Epithelial cell of esophagus (primary cell): ENCODE data around the gene CYP27B1.
A peak's percentile ranks its signal among the peaks of the same experiment; 100 is the strongest.

Source experiments
- DNase-seq: peaks from one replicate; pipeline ENCODE4 v3.0.0; 2010; ENCODE audit warnings: low read depth
- H3K4me3 ChIP-seq: 2 replicates; pipeline ENCODE4 v1.5.1; 2011; ENCODE audit warnings: mild to moderate bottlenecking, low read length, control low read depth
- TF ChIP-seq, protein P1 (sequence below): IDR thresholded peaks from 2 replicates; pipeline ENCODE4 v1.5.1; 2011; ENCODE audit warnings: low read depth, mild to moderate bottlenecking, low read length, control low read depth, inconsistent platforms; ENCODE audit not compliant: insufficient read depth; ENCODE audit errors: missing control alignments

The CYP27B1 gene

DNA sequence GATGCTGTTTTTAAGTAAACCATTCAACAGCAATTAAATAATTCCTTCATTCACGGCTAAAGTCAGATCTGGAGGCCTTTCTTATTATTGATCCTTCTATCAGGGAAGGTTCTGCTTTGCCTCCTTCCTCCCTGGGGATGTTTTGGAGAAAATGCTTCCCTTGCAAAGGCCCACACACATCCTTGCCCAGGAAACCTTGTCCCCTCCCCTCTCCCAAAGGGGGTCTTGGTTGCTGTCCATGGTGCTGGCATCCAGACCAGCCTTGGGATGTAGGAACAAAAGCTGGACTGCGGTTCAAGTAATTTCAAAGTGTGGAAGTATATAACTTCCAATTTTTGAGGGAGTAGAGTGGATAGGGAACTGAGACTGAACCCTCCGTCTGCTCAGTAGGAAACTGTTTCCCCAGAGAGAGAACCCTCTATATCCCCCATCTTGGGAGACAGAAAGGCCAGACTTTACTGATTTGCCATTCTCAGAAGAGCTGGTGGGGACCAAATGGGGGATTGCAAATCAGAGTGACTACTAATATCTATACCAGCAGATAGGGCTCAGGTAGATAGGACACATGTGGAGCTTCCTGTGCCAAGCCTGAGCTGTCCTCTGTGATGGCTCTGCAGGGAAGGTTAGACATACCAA lies 6.4 kb downstream of the CYP27B1 start:
- no peak for DNase-seq
- TF ChIP-seq, protein P1, sequence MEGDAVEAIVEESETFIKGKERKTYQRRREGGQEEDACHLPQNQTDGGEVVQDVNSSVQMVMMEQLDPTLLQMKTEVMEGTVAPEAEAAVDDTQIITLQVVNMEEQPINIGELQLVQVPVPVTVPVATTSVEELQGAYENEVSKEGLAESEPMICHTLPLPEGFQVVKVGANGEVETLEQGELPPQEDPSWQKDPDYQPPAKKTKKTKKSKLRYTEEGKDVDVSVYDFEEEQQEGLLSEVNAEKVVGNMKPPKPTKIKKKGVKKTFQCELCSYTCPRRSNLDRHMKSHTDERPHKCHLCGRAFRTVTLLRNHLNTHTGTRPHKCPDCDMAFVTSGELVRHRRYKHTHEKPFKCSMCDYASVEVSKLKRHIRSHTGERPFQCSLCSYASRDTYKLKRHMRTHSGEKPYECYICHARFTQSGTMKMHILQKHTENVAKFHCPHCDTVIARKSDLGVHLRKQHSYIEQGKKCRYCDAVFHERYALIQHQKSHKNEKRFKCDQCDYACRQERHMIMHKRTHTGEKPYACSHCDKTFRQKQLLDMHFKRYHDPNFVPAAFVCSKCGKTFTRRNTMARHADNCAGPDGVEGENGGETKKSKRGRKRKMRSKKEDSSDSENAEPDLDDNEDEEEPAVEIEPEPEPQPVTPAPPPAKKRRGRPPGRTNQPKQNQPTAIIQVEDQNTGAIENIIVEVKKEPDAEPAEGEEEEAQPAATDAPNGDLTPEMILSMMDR = no peak
- H3K4me3 ChIP-seq = no peak overlapping the region

DNA sequence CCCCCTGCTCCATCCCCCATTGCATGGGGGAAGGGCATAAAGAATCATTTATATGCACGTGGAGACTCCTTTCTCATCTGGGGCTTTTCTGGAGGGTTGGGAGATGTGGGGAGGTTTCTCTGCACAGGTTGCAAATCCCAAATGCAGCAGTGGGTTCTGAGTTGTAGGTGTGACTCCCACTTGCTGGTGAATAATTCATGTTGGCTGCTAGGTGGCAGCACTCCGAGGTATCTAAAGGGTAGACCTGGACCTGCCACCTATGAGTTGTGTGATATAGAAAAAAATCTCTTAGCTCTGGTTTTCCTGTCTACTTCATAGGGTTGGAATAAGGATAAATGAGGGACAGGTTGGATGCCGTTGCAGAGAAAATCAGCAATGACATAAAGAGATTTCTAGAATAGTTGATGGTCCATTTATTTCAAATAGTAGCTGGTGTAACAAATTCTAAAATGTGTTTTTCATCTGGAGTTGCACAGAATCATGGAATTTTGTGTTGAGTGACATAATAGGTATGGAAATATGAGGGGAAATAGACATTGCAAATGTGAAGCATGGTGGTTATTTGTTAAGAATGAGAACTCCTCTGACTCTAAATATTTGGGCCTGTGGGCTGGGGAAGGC lies 7.4 kb downstream of the CYP27B1 start:
- peak; percentile 73 for DNase-seq
- H3K4me3 ChIP-seq = no peak overlapping the region
- TF ChIP-seq, protein P1 = peak; percentile 73

DNA sequence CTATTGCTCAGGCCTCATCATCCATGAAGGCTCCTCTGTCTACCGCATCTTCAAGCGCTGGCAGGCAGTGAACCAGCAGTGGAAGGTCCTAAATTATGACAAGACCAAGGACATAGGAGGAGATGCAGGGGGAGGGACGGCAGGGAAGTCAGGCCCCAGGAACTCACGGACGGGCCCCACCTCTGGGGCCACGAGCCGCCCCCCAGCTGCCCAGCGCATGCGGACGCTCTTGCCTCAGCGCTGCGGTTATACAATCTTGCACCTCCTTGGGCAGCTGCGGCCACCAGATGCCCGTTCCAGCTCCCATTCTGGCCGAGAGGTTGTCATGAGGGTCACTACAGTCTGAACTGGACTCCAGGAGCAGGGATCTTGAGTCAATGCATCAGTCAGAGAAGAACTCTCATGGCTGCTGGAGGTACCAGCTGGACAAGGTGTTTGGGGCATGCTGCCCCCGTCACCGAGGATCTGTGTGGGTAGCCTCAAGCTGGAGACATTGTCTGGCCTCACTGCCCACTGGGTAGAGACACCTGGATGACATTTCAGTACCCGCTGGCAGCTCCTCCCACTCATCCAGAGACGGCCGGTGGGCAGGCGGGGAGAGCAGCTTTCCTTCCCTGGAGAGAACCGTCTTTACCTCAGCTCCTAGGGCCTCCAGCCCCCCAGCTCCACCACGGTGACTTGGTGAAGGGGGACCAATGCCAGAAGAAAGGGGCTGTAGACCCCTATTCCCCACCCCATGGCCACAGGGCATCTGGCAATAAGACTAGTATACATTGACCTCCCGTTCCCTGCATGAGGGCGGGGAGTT lies 8.1 kb downstream of the CYP27B1 start:
- TF ChIP-seq, protein P1 = no peak
- no peak for DNase-seq
- H3K4me3 ChIP-seq = no peak overlapping the region

DNA sequence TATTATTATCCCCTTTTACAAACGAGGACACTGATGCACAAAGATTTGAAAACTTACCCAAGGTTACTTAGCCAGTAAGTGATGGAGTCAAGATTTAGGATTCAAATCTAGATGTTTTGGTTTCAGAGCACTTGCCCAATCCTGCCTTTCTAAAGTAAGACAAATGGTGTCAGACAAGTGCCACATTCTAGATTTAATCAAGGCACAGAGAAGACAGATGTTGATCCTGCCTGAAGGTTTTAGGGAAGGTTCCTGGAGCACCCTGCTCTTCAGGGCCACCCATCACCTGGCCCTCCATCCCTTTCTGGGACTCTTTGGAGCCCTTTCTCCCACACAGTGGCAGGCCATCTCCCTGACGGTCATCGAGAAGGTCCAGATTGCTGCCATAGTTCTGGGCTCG lies 9.1 kb downstream of the CYP27B1 start:
- no peak overlapping the region for H3K4me3 ChIP-seq
- no peak for DNase-seq

DNA sequence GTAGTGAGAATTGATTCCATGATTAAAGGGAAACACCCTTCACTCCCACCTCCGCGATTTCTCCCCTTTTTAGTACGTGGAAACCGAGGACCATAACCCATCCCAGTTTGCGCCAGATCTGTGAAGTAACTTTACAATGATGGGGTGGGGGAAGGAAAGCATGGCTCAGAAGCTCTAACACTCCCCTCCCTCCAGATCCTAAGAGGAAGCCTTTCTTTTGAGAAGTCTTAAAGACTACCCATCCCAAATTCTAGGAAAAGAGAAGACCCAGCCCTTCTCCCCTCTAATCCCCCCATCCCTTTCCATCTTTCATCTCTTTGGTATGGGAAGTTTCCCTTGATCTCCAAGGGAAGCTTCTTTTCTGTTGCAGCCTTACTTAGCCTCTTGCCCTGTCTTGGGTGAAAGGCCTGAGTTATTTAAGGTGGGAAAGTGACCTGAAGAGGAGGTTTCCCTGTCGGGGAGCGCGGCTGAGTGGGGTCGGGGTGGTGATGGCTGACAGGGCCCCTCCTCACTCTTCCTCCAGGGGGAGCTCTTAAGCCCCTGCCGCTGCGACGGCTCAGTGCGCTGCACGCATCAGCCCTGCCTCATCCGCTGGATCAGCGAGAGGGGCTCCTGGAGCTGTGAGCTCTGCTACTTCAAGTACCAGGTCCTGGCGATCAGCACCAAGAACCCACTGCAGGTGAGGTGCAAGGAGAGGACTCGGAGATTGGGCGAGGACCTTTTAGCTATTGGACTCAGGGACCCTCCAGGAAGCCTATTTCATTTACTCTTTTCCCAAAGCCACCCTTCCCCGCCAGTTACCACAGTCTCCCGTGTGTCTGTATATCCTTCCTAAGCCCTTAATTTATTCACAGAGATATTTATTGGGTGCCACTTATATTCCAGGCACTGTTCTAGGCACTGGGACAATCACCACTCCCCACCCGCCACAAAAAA lies 10.2 kb downstream of the CYP27B1 start:
- peak; percentile 60 for DNase-seq
- H3K4me3 ChIP-seq = peak overlapping the region; percentile 49
- TF ChIP-seq, protein P1 = peak; percentile 82

More for the DNA sequence above, 9.1 kb downstream of the CYP27B1 start:
- TF ChIP-seq, protein P1 = no peak
